ENCODE data around the gene CACNA1D. TPM values are rescaled to one million over a fixed set of nuclear protein-coding genes. Genes with fewer than 3 reads are reported as not detected.

The CACNA1D gene
- total and polyA plus RNA-seq, 2 experiments from 2014 or later = 41.0 to 159 TPM

GRCh38 chr3:53817211-53817610, 322.8 kb downstream of the CACNA1D start:
- no peaks in the 10 kb centered on the region for H3K4me1 ChIP-seq (ENCODE audit: low read depth)
- no peak overlapping the region for H3K4me3 ChIP-seq
- no peaks in the 10 kb centered on the region for H3K27me3 ChIP-seq
- no peaks in the 10 kb centered on the region for H3K9me3 ChIP-seq (ENCODE audit: low read depth)
- peaks cover 23% of the 10 kb centered on the region for H3K36me3 ChIP-seq
- no peak for DNase-seq (ENCODE audit: low read depth in 1 of 2, low spot score in 1 of 2)
- no peak for TF ChIP-seq CTCF (IDR thresholded peaks at IDR 0.05; ENCODE audit: low read depth, low read length)
- H3K27ac ChIP-seq = no peak overlapping the region

GRCh38 chr3:53817809-53818208, 323.4 kb downstream of the CACNA1D start:
- H3K27me3 ChIP-seq = no peaks in the 10 kb centered on the region
- peaks cover 22% of the 10 kb centered on the region for H3K36me3 ChIP-seq
- H3K27ac ChIP-seq = peak overlapping the region; percentile 1
- no peak for DNase-seq (ENCODE audit: low read depth in 1 of 2, low spot score in 1 of 2)
- no peaks in the 10 kb centered on the region for H3K9me3 ChIP-seq (ENCODE audit: low read depth)
- H3K4me3 ChIP-seq = no peak overlapping the region
- no peaks in the 10 kb centered on the region for H3K4me1 ChIP-seq (ENCODE audit: low read depth)
- no peak for TF ChIP-seq CTCF (IDR thresholded peaks at IDR 0.05; ENCODE audit: low read depth, low read length)

GRCh38 chr3:53818221-53819162, 324.1 kb downstream of the CACNA1D start:
- Histone ChIP-seq H3K36me3 (peaks cover 21% of the 10 kb centered on the region), H3K4me3 (no peak overlapping the region), H3K27me3 (no peaks in the 10 kb centered on the region), H3K27ac (peak overlapping the region; percentile 1), H3K9me3 (ENCODE audit: low read depth) (no peaks in the 10 kb centered on the region), H3K4me1 (ENCODE audit: low read depth) (no peaks in the 10 kb centered on the region)
- no peak for TF ChIP-seq CTCF (IDR thresholded peaks at IDR 0.05; ENCODE audit: low read depth, low read length)
- no peak for DNase-seq (ENCODE audit: low read depth in 1 of 2, low spot score in 1 of 2)

GRCh38 chr3:53819163-53819868, 324.9 kb downstream of the CACNA1D start:
- Histone ChIP-seq H3K4me3 (no peak overlapping the region), H3K36me3 (peaks cover 18% of the 10 kb centered on the region), H3K9me3 (ENCODE audit: low read depth) (no peaks in the 10 kb centered on the region), H3K4me1 (ENCODE audit: low read depth) (no peaks in the 10 kb centered on the region), H3K27me3 (no peaks in the 10 kb centered on the region), H3K27ac (no peak overlapping the region)
- no peak for TF ChIP-seq CTCF (IDR thresholded peaks at IDR 0.05; ENCODE audit: low read depth, low read length)
- no peak for DNase-seq (ENCODE audit: low read depth in 1 of 2, low spot score in 1 of 2)

- Histone ChIP-seq H3K4me3 (no peak overlapping the region), H3K9me3 (ENCODE audit: low read depth) (no peaks in the 10 kb centered on the region), H3K36me3 (peaks cover 18% of the 10 kb centered on the region), H3K27me3 (no peaks in the 10 kb centered on the region), H3K4me1 (ENCODE audit: low read depth) (no peaks in the 10 kb centered on the region), H3K27ac (no peak overlapping the region)
- DNase-seq (ENCODE audit: low read depth in 1 of 2, low spot score in 1 of 2) = no peak
- no peak for TF ChIP-seq CTCF (IDR thresholded peaks at IDR 0.05; ENCODE audit: low read depth, low read length)
These were observed 325.7 kb downstream of the CACNA1D start for GRCh38 chr3:53820084-53820483.
